ENCODE measurements around the gene IPPK.

DNA sequence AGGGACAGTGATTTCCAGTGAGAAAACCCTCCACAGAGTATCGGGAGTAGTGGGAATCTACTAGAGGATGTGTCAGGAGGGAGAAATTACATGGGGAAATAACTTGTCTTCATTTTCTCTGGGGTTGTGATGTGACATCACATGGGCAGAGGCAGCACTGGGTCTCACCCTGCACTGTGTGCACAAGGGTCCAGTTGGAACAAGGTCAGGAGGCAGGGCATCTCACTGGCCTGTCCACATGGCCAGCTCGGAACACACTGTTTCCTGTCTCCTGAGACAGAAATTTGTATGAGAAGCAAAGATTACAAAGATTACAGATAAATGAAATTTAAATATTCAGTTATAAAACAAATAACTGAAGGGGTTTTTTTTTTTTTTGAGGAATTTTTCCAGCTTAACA is 71.5 kb downstream of the IPPK start:
- TF ChIP-seq, protein P1, sequence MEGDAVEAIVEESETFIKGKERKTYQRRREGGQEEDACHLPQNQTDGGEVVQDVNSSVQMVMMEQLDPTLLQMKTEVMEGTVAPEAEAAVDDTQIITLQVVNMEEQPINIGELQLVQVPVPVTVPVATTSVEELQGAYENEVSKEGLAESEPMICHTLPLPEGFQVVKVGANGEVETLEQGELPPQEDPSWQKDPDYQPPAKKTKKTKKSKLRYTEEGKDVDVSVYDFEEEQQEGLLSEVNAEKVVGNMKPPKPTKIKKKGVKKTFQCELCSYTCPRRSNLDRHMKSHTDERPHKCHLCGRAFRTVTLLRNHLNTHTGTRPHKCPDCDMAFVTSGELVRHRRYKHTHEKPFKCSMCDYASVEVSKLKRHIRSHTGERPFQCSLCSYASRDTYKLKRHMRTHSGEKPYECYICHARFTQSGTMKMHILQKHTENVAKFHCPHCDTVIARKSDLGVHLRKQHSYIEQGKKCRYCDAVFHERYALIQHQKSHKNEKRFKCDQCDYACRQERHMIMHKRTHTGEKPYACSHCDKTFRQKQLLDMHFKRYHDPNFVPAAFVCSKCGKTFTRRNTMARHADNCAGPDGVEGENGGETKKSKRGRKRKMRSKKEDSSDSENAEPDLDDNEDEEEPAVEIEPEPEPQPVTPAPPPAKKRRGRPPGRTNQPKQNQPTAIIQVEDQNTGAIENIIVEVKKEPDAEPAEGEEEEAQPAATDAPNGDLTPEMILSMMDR (conservative IDR thresholded peaks at IDR 0.05; ENCODE audit: low read depth, low read length) = no peak
- TF ChIP-seq EZH2 (IDR thresholded peaks at IDR 0.05; ENCODE audit: low read length, unreplicated experiment) (no peak), EZH2phosphoT487 (IDR thresholded peaks at IDR 0.05; ENCODE audit: borderline replicate concordance, low read length) (no peak)
